ENCODE measurements around the gene TSLP. TPM values are rescaled to one million over a fixed set of nuclear protein-coding genes. Genes with fewer than 3 reads are reported as not detected.

Gene TSLP
- total and polyA plus RNA-seq, 9 of the 15 experiments (the other 6 are each of a cell fraction or from before 2014, with no cell fraction given) = 0.09 to 2.8 (median 1.2) TPM

DNA sequence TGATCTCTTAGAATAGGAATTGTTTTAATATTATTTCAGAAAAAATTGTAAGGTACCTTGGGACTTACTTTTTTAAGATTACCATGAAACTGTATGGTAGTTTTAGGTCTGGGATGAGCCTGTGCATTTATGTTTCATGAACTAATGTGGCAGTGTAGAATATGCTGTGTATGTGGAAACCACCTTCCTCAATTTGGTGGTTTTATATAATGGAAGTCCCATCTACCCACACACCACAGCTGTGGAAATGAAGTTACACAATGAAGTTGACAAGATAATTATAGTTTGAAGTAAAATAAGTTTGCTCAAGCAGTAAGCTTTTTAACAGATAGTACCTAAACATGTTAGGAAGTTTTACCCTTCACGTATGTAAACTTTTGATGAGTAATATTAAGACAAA, 45.0 kb downstream of the TSLP start:
- no peaks in the 10 kb centered on the region for H3K79me2 ChIP-seq (ENCODE audit: control insufficient read depth, insufficient read depth, low read length)
- BruUV-seq (replicated peaks) = no TSS peak
- H3K9ac ChIP-seq (ENCODE audit: insufficient read depth in 1 of 2, low read depth in 2 of 2, low read length in 2 of 2) = no peak overlapping the region
- no peaks in the 10 kb centered on the region for H4K20me1 ChIP-seq (replicated peaks; ENCODE audit: control insufficient read depth, insufficient read depth, low read length)
- peaks cover 90% of the 10 kb centered on the region for H3K36me3 ChIP-seq (ENCODE audit: control insufficient read depth, insufficient read depth, low read length)
- H3K4me2 ChIP-seq (ENCODE audit: insufficient read depth, low read length) = no peak overlapping the region
- H3K4me3 ChIP-seq = no peak overlapping the region
- H3K9me3 ChIP-seq (replicated peaks; ENCODE audit: control insufficient read depth, insufficient read depth, low read depth, low read length) = no peaks in the 10 kb centered on the region
- no peak overlapping the region for H3K27ac ChIP-seq (ENCODE audit: extremely low read depth, low read depth, low read length)
- H2AFZ ChIP-seq (ENCODE audit: low read depth, low read length) = no peak overlapping the region
- ATAC-seq = no peak
- H3K4me1 ChIP-seq (replicated peaks in 1 of 2; ENCODE audit: control insufficient read depth in 2 of 2, insufficient read depth in 2 of 2, low read length in 2 of 2) = no peaks in the 10 kb centered on the region
- no peaks in the 10 kb centered on the region for H3K27me3 ChIP-seq (ENCODE audit: control insufficient read depth in 2 of 2, insufficient read depth in 2 of 2, low read length in 2 of 2)
- WGBS (ENCODE audit: insufficient coverage, low coverage, missing lambda C conversion rate) = 86% methylated on average over 1 of the region's 1 CpG
- in situ Hi-C loops (cut with MboI) (loop anchor here (25.0 kb wide), 1 partner anchor 379 kb away; the partner anchor contains the start of genes SLC25A46 and TMEM232), intact Hi-C loops (cut with micrococcal nuclease) (no loop called here)
- CTCF ChIA-PET (ENCODE audit: low intra/inter-chr PET ratio) = no interaction called here
- DNase-seq (ENCODE audit: extremely low read depth in 1 of 4, low spot score in 3 of 4) = no peak
- POLR2A ChIA-PET = no interaction called here
- no peak for FAIRE-seq
- no peaks in the 10 kb centered on the region for H3K9me1 ChIP-seq (ENCODE audit: control insufficient read depth, insufficient read depth, low read length)
- TF ChIP-seq CAMTA2 (CRISPR knock-in tag; conservative IDR thresholded peaks at IDR 0.05) = no peak
- TF ChIP-seq, protein P1, sequence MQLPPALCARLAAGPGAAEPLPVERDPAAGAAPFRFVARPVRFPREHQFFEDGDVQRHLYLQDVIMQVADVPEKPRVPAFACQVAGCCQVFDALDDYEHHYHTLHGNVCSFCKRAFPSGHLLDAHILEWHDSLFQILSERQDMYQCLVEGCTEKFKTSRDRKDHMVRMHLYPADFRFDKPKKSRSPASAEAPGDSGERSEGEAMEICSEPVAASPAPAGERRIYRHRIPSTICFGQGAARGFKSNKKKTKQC (CRISPR knock-in tag; IDR thresholded peaks at IDR 0.05) = no peak
- TF ChIP-seq, protein P2, sequence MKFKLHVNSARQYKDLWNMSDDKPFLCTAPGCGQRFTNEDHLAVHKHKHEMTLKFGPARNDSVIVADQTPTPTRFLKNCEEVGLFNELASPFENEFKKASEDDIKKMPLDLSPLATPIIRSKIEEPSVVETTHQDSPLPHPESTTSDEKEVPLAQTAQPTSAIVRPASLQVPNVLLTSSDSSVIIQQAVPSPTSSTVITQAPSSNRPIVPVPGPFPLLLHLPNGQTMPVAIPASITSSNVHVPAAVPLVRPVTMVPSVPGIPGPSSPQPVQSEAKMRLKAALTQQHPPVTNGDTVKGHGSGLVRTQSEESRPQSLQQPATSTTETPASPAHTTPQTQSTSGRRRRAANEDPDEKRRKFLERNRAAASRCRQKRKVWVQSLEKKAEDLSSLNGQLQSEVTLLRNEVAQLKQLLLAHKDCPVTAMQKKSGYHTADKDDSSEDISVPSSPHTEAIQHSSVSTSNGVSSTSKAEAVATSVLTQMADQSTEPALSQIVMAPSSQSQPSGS (CRISPR knock-in tag; IDR thresholded peaks at IDR 0.05) = no peak
- TF ChIP-seq ZNF316 (IDR thresholded peaks at IDR 0.05) = no peak
- TF ChIP-seq ZNF324 (CRISPR knock-in tag; IDR thresholded peaks at IDR 0.05) = no peak
- no peak for TF ChIP-seq OTX1 (CRISPR knock-in tag; IDR thresholded peaks at IDR 0.05)
- TF ChIP-seq ERF (CRISPR knock-in tag; IDR thresholded peaks at IDR 0.05) = no peak
- TF ChIP-seq, protein P3, sequence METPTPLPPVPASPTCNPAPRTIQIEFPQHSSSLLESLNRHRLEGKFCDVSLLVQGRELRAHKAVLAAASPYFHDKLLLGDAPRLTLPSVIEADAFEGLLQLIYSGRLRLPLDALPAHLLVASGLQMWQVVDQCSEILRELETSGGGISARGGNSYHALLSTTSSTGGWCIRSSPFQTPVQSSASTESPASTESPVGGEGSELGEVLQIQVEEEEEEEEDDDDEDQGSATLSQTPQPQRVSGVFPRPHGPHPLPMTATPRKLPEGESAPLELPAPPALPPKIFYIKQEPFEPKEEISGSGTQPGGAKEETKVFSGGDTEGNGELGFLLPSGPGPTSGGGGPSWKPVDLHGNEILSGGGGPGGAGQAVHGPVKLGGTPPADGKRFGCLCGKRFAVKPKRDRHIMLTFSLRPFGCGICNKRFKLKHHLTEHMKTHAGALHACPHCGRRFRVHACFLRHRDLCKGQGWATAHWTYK (CRISPR knock-in tag; IDR thresholded peaks at IDR 0.05) = no peak
- TF ChIP-seq, protein P4, sequence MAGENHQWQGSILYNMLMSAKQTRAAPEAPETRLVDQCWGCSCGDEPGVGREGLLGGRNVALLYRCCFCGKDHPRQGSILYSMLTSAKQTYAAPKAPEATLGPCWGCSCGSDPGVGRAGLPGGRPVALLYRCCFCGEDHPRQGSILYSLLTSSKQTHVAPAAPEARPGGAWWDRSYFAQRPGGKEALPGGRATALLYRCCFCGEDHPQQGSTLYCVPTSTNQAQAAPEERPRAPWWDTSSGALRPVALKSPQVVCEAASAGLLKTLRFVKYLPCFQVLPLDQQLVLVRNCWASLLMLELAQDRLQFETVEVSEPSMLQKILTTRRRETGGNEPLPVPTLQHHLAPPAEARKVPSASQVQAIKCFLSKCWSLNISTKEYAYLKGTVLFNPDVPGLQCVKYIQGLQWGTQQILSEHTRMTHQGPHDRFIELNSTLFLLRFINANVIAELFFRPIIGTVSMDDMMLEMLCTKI (IDR thresholded peaks at IDR 0.05; ENCODE audit: partially characterized antibody) = no peak
- TF ChIP-seq, protein P5, sequence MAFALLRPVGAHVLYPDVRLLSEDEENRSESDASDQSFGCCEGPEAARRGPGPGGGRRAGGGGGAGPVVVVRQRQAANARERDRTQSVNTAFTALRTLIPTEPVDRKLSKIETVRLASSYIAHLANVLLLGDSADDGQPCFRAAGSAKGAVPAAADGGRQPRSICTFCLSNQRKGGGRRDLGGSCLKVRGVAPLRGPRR (CRISPR knock-in tag; IDR thresholded peaks at IDR 0.05) = no peak
- TF ChIP-seq BRCA1 (IDR thresholded peaks at IDR 0.05) = no peak
- no peak for TF ChIP-seq BRCA1 (CRISPR knock-in tag; IDR thresholded peaks at IDR 0.05)
- no peak for TF ChIP-seq ZNF232 (CRISPR knock-in tag; IDR thresholded peaks at IDR 0.05)
- TF ChIP-seq, protein P6, sequence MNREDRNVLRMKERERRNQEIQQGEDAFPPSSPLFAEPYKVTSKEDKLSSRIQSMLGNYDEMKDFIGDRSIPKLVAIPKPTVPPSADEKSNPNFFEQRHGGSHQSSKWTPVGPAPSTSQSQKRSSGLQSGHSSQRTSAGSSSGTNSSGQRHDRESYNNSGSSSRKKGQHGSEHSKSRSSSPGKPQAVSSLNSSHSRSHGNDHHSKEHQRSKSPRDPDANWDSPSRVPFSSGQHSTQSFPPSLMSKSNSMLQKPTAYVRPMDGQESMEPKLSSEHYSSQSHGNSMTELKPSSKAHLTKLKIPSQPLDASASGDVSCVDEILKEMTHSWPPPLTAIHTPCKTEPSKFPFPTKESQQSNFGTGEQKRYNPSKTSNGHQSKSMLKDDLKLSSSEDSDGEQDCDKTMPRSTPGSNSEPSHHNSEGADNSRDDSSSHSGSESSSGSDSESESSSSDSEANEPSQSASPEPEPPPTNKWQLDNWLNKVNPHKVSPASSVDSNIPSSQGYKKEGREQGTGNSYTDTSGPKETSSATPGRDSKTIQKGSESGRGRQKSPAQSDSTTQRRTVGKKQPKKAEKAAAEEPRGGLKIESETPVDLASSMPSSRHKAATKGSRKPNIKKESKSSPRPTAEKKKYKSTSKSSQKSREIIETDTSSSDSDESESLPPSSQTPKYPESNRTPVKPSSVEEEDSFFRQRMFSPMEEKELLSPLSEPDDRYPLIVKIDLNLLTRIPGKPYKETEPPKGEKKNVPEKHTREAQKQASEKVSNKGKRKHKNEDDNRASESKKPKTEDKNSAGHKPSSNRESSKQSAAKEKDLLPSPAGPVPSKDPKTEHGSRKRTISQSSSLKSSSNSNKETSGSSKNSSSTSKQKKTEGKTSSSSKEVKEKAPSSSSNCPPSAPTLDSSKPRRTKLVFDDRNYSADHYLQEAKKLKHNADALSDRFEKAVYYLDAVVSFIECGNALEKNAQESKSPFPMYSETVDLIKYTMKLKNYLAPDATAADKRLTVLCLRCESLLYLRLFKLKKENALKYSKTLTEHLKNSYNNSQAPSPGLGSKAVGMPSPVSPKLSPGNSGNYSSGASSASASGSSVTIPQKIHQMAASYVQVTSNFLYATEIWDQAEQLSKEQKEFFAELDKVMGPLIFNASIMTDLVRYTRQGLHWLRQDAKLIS (CRISPR knock-in tag; IDR thresholded peaks at IDR 0.05) = no peak
- TF ChIP-seq GTF2E2 (tag; IDR thresholded peaks at IDR 0.05) = no peak
